ENCODE data around the gene MIEF1.
A peak's percentile ranks its signal among the peaks of the same experiment; 100 is the strongest.

Gene MIEF1

GRCh38 chr22:39462443-39463221, 39.5 kb upstream of the MIEF1 start:
- Histone ChIP-seq H3F3A (ENCODE audit: insufficient read depth, low read length) (peaks cover 4% of the 10 kb centered on the region), H3K9me2 (ENCODE audit: low read depth, low read length) (no peaks in the 10 kb centered on the region), H4K20me1 (ENCODE audit: insufficient read depth, low read length) (no peaks in the 10 kb centered on the region), H3K27me3 (ENCODE audit: insufficient read depth, low read length) (no peaks in the 10 kb centered on the region), H3K9me3 (ENCODE audit: low read length) (no peaks in the 10 kb centered on the region), H3K4me1 (ENCODE audit: insufficient read depth, low read length, severe bottlenecking) (peaks cover 97% of the 10 kb centered on the region), H3K4me3 (ENCODE audit: low read depth, low read length, poor library complexity, severe bottlenecking) (peak overlapping the region; percentile 16), H3K27ac (ENCODE audit: low read depth, low read length, poor library complexity, severe bottlenecking) (peak overlapping the region; percentile 98), H3K79me2 (ENCODE audit: insufficient read depth, low read length) (peaks cover 37% of the 10 kb centered on the region), H3K9ac (ENCODE audit: low read length) (peak overlapping the region; percentile 53; the same call in 1 of the 2 replicates), H3K4me2 (ENCODE audit: low read length) (peak overlapping the region; percentile 55), H2AFZ (ENCODE audit: low read length) (no peak overlapping the region), H3K36me3 (ENCODE audit: insufficient read depth, low read length) (peaks cover 47% of the 10 kb centered on the region; the same call in 1 of the 2 replicates)
- TF ChIP-seq CTCF (IDR thresholded peaks at IDR 0.05; ENCODE audit: low read length) (no peak; the same call in 1 of the 2 replicates), EZH2 (IDR thresholded peaks at IDR 0.05; ENCODE audit: borderline replicate concordance, low read length) (no peak)

- Histone ChIP-seq H3K4me2 (ENCODE audit: low read length) (peak overlapping the region; percentile 55; the same call in 1 of the 2 replicates), H3K4me1 (ENCODE audit: insufficient read depth, low read length, severe bottlenecking) (peaks cover 100% of the 10 kb centered on the region), H2AFZ (ENCODE audit: low read length) (no peak overlapping the region), H3K79me2 (ENCODE audit: insufficient read depth, low read length) (peaks cover 32% of the 10 kb centered on the region), H3F3A (ENCODE audit: insufficient read depth, low read length) (peaks cover 4% of the 10 kb centered on the region), H4K20me1 (ENCODE audit: insufficient read depth, low read length) (no peaks in the 10 kb centered on the region), H3K36me3 (ENCODE audit: insufficient read depth, low read length) (peaks cover 51% of the 10 kb centered on the region; the same call in 1 of the 2 replicates), H3K27me3 (ENCODE audit: insufficient read depth, low read length) (no peaks in the 10 kb centered on the region), H3K4me3 (ENCODE audit: low read depth, low read length, poor library complexity, severe bottlenecking) (peak overlapping the region; percentile 8), H3K9me2 (ENCODE audit: low read depth, low read length) (no peaks in the 10 kb centered on the region), H3K27ac (ENCODE audit: low read depth, low read length, poor library complexity, severe bottlenecking) (peak overlapping the region; percentile 98), H3K9me3 (ENCODE audit: low read length) (no peaks in the 10 kb centered on the region), H3K9ac (ENCODE audit: low read length) (peak overlapping the region; percentile 53; the same call in 1 of the 2 replicates)
- TF ChIP-seq EZH2 (IDR thresholded peaks at IDR 0.05; ENCODE audit: borderline replicate concordance, low read length) (no peak), CTCF (IDR thresholded peaks at IDR 0.05; ENCODE audit: low read length) (no peak)
Observed at GRCh38 chr22:39463277-39463676, 38.8 kb upstream of the MIEF1 start.

- peaks cover 51% of the 10 kb centered on the region; the same call in 1 of the 2 replicates for H3K36me3 ChIP-seq (ENCODE audit: insufficient read depth, low read length)
- peak overlapping the region; percentile 98 for H3K27ac ChIP-seq (ENCODE audit: low read depth, low read length, poor library complexity, severe bottlenecking)
- H3K27me3 ChIP-seq (ENCODE audit: insufficient read depth, low read length): no peaks in the 10 kb centered on the region
- H3K9me3 ChIP-seq (ENCODE audit: low read length): no peaks in the 10 kb centered on the region
- no peaks in the 10 kb centered on the region for H4K20me1 ChIP-seq (ENCODE audit: insufficient read depth, low read length)
- TF ChIP-seq CTCF (IDR thresholded peaks at IDR 0.05; ENCODE audit: low read length) (no peak), EZH2 (IDR thresholded peaks at IDR 0.05; ENCODE audit: borderline replicate concordance, low read length) (no peak)
- H3K79me2 ChIP-seq (ENCODE audit: insufficient read depth, low read length): peaks cover 26% of the 10 kb centered on the region
- peak overlapping the region; percentile 55 for H3K4me2 ChIP-seq (ENCODE audit: low read length)
- no peaks in the 10 kb centered on the region for H3K9me2 ChIP-seq (ENCODE audit: low read depth, low read length)
- no peak overlapping the region for H2AFZ ChIP-seq (ENCODE audit: low read length)
- peak overlapping the region; percentile 53; the same call in 1 of the 2 replicates for H3K9ac ChIP-seq (ENCODE audit: low read length)
- H3K4me3 ChIP-seq (ENCODE audit: low read depth, low read length, poor library complexity, severe bottlenecking): peak overlapping the region; percentile 3
- H3K4me1 ChIP-seq (ENCODE audit: insufficient read depth, low read length, severe bottlenecking): peaks cover 100% of the 10 kb centered on the region
- peaks cover 4% of the 10 kb centered on the region for H3F3A ChIP-seq (ENCODE audit: insufficient read depth, low read length)
Observed at GRCh38 chr22:39463931-39464390, 38.1 kb upstream of the MIEF1 start.

Measured in OCI-LY1 (cell line).